K562 (cell line): Measurements from ENCODE around the gene EIF1. TPM values are rescaled to one million over a fixed set of nuclear protein-coding genes. Genes with fewer than 3 reads are reported as not detected.

ENCODE experiments used
- ATAC-seq: fragments of 200-7000 bp; cut with Tn5 transposase; 3 replicates; pipeline ENCODE4 v1.9.1; 2020; ENCODE audit warnings: moderate library complexity
- BruUV-seq: library from RNA; stranded (reverse); fragments of 400-500 nt; replicated peaks from 2 replicates; lab custom pipeline; 2021; lab: Mats Ljungman, UMichigan
- CTCF ChIA-PET: fragments of 300-600 bp; formaldehyde crosslinking; extraction: SDS; loops from one replicate; lab custom pipeline; 2021; ENCODE audit warnings: low intra/inter-chr PET ratio; lab: Yijun Ruan, JAX
- POLR2A ChIA-PET: fragments of 300-600, 350-650 bp; sonication (Branson Sonifier 250); formaldehyde crosslinking; extraction: SDS; loops from one replicate; lab custom pipeline; 2021; ENCODE audit warnings: antibody characterized with exemption, inconsistent platforms; lab: Yijun Ruan, JAX
- DNase-seq, 4 experiments: peaks; one replicate each; pipeline versions ENCODE4 v3.0.0 to v3.0.0-alpha.2; 2011 to 2018; ENCODE audit warnings: low spot score in 3 of 4, mixed read lengths in 3 of 4; ENCODE audit errors: extremely low read depth in 1 of 4
- FAIRE-seq: peaks from 2 replicates; lab custom pipeline; 2011; peaks lifted over from hg19 to GRCh38; lab: Jason Lieb, UNC
- H2AFZ ChIP-seq: 2 replicates; pipeline ENCODE4 v1.6.0; 2011; ENCODE audit warnings: low read depth, low read length, control low read depth, inconsistent platforms
- H3K27ac ChIP-seq: fragments of 200-600 bp; 3 replicates; pipeline ENCODE4 v1.8.0; 2011; ENCODE audit warnings: low read depth, mild to moderate bottlenecking, control low read depth, inconsistent platforms, low read length, moderate library complexity, mixed read lengths; ENCODE audit errors: extremely low read depth
- H3K27me3 ChIP-seq, 2 experiments: fragments of 300-600 bp in 1 of 2; 2 replicates in 1 of 2; 3 replicates in 1 of 2; pipeline versions ENCODE4 v1.6.0 to v1.8.0; 2011; ENCODE audit warnings: inconsistent platforms in 2 of 2, low read length in 2 of 2, mild to moderate bottlenecking in 1 of 2, mixed read lengths in 1 of 2, moderate library complexity in 1 of 2; ENCODE audit not compliant: control insufficient read depth in 2 of 2, insufficient read depth in 2 of 2
- H3K36me3 ChIP-seq: fragments of 300-600 bp; 3 replicates; pipeline ENCODE4 v1.8.0; 2011; ENCODE audit warnings: mild to moderate bottlenecking, low read length, inconsistent platforms; ENCODE audit not compliant: control insufficient read depth, insufficient read depth
- H3K4me1 ChIP-seq, 2 experiments: fragments of 200-600 bp in 1 of 2; replicated peaks in 1 of 2; 2 replicates in 1 of 2; 3 replicates in 1 of 2; pipeline versions ENCODE4 v1.5.1 to v1.8.0; 2011; ENCODE audit warnings: inconsistent platforms in 2 of 2, low read length in 2 of 2, mild to moderate bottlenecking in 1 of 2, mixed read lengths in 1 of 2, moderate library complexity in 1 of 2; ENCODE audit not compliant: control insufficient read depth in 2 of 2, insufficient read depth in 2 of 2
- H3K4me2 ChIP-seq: 2 replicates; pipeline ENCODE4 v1.6.1; 2011; ENCODE audit warnings: low read length, control low read depth, inconsistent platforms, mixed read lengths; ENCODE audit not compliant: insufficient read depth
- H3K4me3 ChIP-seq: fragments of 200-600 bp; sonication (generic), shearing (Covaris generic); 2 replicates; pipeline ENCODE4 v1.5.1; 2016; ENCODE audit warnings: control low read depth, inconsistent platforms
- H3K79me2 ChIP-seq: fragments of 200-600 bp; 3 replicates; pipeline ENCODE4 v1.8.0; 2011; ENCODE audit warnings: low read length, inconsistent platforms; ENCODE audit not compliant: control insufficient read depth, insufficient read depth
- H3K9ac ChIP-seq, 2 experiments: 2 replicates each; pipeline versions ENCODE4 v1.6.0 to v1.6.1; 2011; ENCODE audit warnings: low read depth in 2 of 2, low read length in 2 of 2, control low read depth in 1 of 2, inconsistent platforms in 1 of 2, mild to moderate bottlenecking in 1 of 2, mixed read lengths in 1 of 2; ENCODE audit not compliant: insufficient read depth in 1 of 2
- H3K9me1 ChIP-seq: one replicate; pipeline ENCODE4 v1.6.0; 2011; ENCODE audit warnings: inconsistent platforms, mild to moderate bottlenecking, low read length, moderate library complexity; ENCODE audit not compliant: control insufficient read depth, insufficient read depth
- H3K9me3 ChIP-seq: replicated peaks from 2 replicates; pipeline ENCODE4 v1.5.1; 2011; ENCODE audit warnings: low read depth, low read length, inconsistent platforms; ENCODE audit not compliant: control insufficient read depth, insufficient read depth
- H4K20me1 ChIP-seq: replicated peaks from 2 replicates; pipeline ENCODE4 v1.6.1; 2011; ENCODE audit warnings: low read length, inconsistent platforms, mixed read lengths; ENCODE audit not compliant: control insufficient read depth, insufficient read depth
- HLTF ChIP-seq: fragments of 450-650 bp; IDR thresholded peaks from 2 replicates; pipeline ENCODE4 v1.6.1; 2016
- MAFF ChIP-seq: IDR thresholded peaks from 2 replicates; pipeline ENCODE4 v1.6.1; 2012; ENCODE audit warnings: low read length, improper control_type of control experiment
- MCM2 ChIP-seq: fragments of 450-650 bp; IDR thresholded peaks from 2 replicates; pipeline ENCODE4 v1.6.1; 2017; ENCODE audit warnings: low read depth, mild to moderate bottlenecking
- NBN ChIP-seq: fragments of 450-650 bp; IDR thresholded peaks from 2 replicates; pipeline ENCODE4 v1.6.1; 2016; ENCODE audit warnings: low read depth, mild to moderate bottlenecking
- NCOA2 ChIP-seq, 2 experiments: fragments of 450-650 bp; IDR thresholded peaks; 2 replicates each; pipeline ENCODE4 v1.6.1; 2018; ENCODE audit warnings: mild to moderate bottlenecking in 2 of 2, moderate library complexity in 1 of 2; ENCODE audit not compliant: partially characterized antibody in 2 of 2
- NCOA6 ChIP-seq: fragments of 450-650 bp; IDR thresholded peaks from 2 replicates; pipeline ENCODE4 v1.6.1; 2017; ENCODE audit warnings: mild to moderate bottlenecking
- ZNF134 ChIP-seq: fragments of 250-450 bp; sonication (Bioruptor Pico); conservative IDR thresholded peaks from 2 replicates; pipeline ENCODE4 v1.4.0; 2020
- ZNF644 ChIP-seq: fragments of 200-800 bp; sonication (Bioruptor generic); IDR thresholded peaks from 2 replicates; pipeline ENCODE4 v1.6.1; 2016; ENCODE audit warnings: low read depth, missing genetic modification characterization, missing compliant biosample characterization
- WGBS: fragments of 100-300 bp; shearing (Covaris generic); methylation state at CpG from one replicate; pipeline ENCODE4 v1.1.6; 2016; ENCODE audit warnings: low coverage, mixed read lengths; ENCODE audit not compliant: insufficient coverage; ENCODE audit errors: missing lambda C conversion rate; 5-methylcytosine and 5-hydroxymethylcytosine counted together
- in situ Hi-C: fragments of 300-500 bp; cut with MboI; formaldehyde crosslinking; loops from 4 replicates; pipeline ENCODE4 v1.15.0; 2018; ENCODE audit warnings: inconsistent platforms, mixed read lengths
- intact Hi-C: fragments of 100-400 bp; cut with micrococcal nuclease; formaldehyde crosslinking; loops from 2 replicates; pipeline ENCODE4 v1.14.2; 2022
- polyA plus RNA-seq, 8 experiments: library from polyadenylated mRNA; depleted of rRNA in 4 of 8; stranded (reverse) in 5 of 8; unstranded in 3 of 8; fragments of >200 nt; fragmentation: Nextera tagmentation in 2 of 8; fragmentation: Illumina TruSeq in 1 of 8; extraction: Ambion mirVana in 2 of 8; extraction: Trizol in 1 of 8; gene quantifications; 2 replicates each; pipeline versions ENCODE4 v1.2.1 to v1.2.3, GENCODE V29; 2011 to 2014; ENCODE audit warnings: inconsistent platforms in 1 of 8, missing spikeins in 1 of 8
- total RNA-seq, 7 experiments: library from RNA; depleted of rRNA in 6 of 7; stranded (reverse); fragments of >200 nt in 6 of 7; fragmentation: Illumina TruSeq in 2 of 7; extraction: Trizol in 2 of 7; gene quantifications; 2 replicates each; pipeline versions ENCODE4 v1.2.1 to v1.2.3, GENCODE V29; 2011 to 2021; ENCODE audit warnings: low replicate concordance in 1 of 7
- TF ChIP-seq, protein P1 (sequence below): IDR thresholded peaks from 3 replicates; pipeline ENCODE4 v1.6.1; 2011; ENCODE audit warnings: borderline replicate concordance, mild to moderate bottlenecking, moderate library complexity; ENCODE audit not compliant: insufficient read length; ENCODE audit errors: extremely low read depth

EIF1 gene
- total and polyA plus RNA-seq, 9 of the 15 experiments (the other 6 are each of a cell fraction or from before 2014, with no cell fraction given): 67.0 to 1,204 (median 320) TPM

DNA sequence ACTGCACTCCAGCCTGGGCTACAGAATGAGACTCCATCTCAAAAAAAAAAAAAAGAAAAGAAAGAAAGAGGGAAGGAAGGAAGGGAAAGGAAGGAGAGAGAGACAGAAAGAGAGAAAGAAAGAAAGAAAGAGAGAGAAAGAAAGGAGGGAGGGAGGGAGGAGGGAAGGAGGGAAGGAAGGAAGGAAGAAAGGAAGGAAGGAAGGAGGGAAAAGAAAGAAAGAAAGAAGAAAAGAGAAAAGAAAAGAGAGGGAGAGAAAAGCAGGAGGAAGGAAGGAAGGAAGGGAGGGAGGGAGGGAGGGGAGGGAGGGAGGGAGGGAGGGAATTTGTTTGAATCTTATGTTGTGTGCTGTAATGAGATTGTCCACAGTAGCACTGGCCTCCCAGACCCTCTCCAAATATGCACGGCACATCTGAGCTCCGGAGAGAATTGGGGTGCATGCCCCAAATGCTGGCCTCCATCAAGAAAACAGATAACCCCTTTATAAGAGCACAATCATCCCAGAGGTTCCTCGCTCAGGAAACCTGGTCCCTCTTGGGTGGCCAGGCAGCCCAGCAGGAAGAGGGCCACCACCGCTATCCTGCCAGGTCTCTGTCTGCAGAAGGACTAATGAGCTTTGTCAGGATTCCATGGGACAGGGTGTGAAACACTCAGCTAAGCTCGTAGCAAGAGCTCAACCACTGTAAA, 8.8 kb upstream of the EIF1 start (continued):
- TF ChIP-seq, protein P1, sequence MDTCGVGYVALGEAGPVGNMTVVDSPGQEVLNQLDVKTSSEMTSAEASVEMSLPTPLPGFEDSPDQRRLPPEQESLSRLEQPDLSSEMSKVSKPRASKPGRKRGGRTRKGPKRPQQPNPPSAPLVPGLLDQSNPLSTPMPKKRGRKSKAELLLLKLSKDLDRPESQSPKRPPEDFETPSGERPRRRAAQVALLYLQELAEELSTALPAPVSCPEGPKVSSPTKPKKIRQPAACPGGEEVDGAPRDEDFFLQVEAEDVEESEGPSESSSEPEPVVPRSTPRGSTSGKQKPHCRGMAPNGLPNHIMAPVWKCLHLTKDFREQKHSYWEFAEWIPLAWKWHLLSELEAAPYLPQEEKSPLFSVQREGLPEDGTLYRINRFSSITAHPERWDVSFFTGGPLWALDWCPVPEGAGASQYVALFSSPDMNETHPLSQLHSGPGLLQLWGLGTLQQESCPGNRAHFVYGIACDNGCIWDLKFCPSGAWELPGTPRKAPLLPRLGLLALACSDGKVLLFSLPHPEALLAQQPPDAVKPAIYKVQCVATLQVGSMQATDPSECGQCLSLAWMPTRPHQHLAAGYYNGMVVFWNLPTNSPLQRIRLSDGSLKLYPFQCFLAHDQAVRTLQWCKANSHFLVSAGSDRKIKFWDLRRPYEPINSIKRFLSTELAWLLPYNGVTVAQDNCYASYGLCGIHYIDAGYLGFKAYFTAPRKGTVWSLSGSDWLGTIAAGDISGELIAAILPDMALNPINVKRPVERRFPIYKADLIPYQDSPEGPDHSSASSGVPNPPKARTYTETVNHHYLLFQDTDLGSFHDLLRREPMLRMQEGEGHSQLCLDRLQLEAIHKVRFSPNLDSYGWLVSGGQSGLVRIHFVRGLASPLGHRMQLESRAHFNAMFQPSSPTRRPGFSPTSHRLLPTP: no peak

DNA sequence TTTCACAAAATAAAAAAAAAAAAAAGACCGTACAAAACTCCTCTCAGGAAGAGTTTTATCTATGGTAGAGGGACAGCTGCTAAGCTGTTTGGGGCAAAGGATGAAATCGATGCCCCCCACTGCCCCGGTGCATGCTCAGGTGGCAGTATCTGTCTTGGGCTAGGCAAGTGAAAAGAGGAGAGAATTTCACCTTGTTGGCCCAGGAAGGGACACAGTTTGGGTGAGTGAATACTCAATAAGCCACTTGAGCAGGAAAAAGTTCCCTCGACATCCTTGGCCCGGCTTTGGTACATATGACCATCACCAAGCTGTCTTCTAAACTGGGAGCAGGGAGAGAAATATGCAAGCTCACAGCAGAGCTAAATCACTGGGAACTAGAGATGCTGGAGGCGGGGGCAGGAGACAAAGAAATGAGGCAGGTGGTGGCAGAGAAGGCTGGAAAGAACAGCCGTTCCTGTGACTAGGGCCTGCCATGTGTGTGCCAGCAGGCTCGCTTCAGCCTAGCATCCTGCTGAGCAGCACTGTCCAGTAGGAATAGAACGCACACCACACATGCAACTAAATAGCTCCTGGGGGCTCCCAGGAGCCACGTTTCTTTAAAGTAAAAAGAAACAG, 8.2 kb upstream of the EIF1 start:
- TF ChIP-seq NCOA6 (no peak), NCOA2 (IDR thresholded peaks at IDR 0.05; ENCODE audit: partially characterized antibody in 2 of 2) (no peak), MCM2 (no peak), ZNF134 (no peak), MAFF (no peak), NBN (no peak), ZNF644 (tag) (no peak), HLTF (no peak)
- H3K79me2 ChIP-seq: no peaks in the 10 kb centered on the region
- peak overlapping the region; percentile 24 to 79 for H3K9ac ChIP-seq
- H3K27me3 ChIP-seq: no peaks in the 10 kb centered on the region
- 73% methylated on average over 10 of the region's 10 CpGs for WGBS
- BruUV-seq: no TSS peak
- intact Hi-C loops (no loop called here), in situ Hi-C loops (no loop called here)
- ATAC-seq (no peak), DNase-seq (no peak), FAIRE-seq (no peak)
- H3K27ac ChIP-seq: peak overlapping the region; percentile 59
- no peaks in the 10 kb centered on the region for H3K36me3 ChIP-seq
- no peaks in the 10 kb centered on the region for H3K9me1 ChIP-seq
- peaks cover 28 to 41% of the 10 kb centered on the region in 2 experiments for H3K4me1 ChIP-seq
- ChIA-PET POLR2A (interaction anchor here (0.6 to 9.1 kb wide), 4 partner anchors 10 to 82 kb away, joined by 3 to 406 read pairs (median 26); partner anchors contain the start of gene EIF1), CTCF (no interaction called here)
- H3K9me3 ChIP-seq: 0 out of 2 replicates have a peak, but pooled peaks cover 3% of the 10 kb centered on the region
- no peak overlapping the region; the same call in 1 of the 2 replicates for H3K4me2 ChIP-seq
- H4K20me1 ChIP-seq: no peaks in the 10 kb centered on the region
- H3K4me3 ChIP-seq: no peak overlapping the region
- H2AFZ ChIP-seq: peak overlapping the region; percentile 81
